ENCODE measurements around the gene MTARC1. TPM values are rescaled to one million over a fixed set of nuclear protein-coding genes. Genes with fewer than 3 reads are reported as not detected.

Gene MTARC1
- total and polyA plus RNA-seq, 2 donors (not counting 1 experiment from before 2014, with no cell fraction given) = 0.49 to 2.9 TPM

GRCh38 chr1:220789532-220790147, 2.9 kb downstream of the MTARC1 start:
- H3K4me2 ChIP-seq (replicated peaks; ENCODE audit: low read depth, low read length, poor library complexity, severe bottlenecking) = no peak overlapping the region
- Mint-ChIP-seq H3K27ac (no peak overlapping the region), H3K27me3 (peaks cover 17% of the 10 kb centered on the region), H3K9me3 (ENCODE audit: insufficient read depth) (no peaks in the 10 kb centered on the region), H3K4me3 (no peak overlapping the region), H3K4me1 (peaks cover 11% of the 10 kb centered on the region)
- no peak overlapping the region for H3K9ac ChIP-seq (ENCODE audit: low read length)
- ATAC-seq (ENCODE audit: low read depth) (no peak), DNase-seq (no peak)
- H3K36me3 ChIP-seq (replicated peaks in 1 of 2; ENCODE audit: control extremely low read depth in 1 of 2, control insufficient read depth in 1 of 2, extremely low read depth in 1 of 2, insufficient read depth in 2 of 2, low read length in 1 of 2) = no peaks in the 10 kb centered on the region
- no CpG with 5 or more reads among the region's 2 CpGs for WGBS (ENCODE audit: insufficient coverage)
- H2AFZ ChIP-seq (ENCODE audit: insufficient read depth, low read depth, low read length, poor library complexity, severe bottlenecking) = no peak overlapping the region
- POLR2A ChIA-PET = no interaction called here
- no peak overlapping the region for H3K27ac ChIP-seq (ENCODE audit: low read length in 2 of 2)
- H4K20me1 ChIP-seq (ENCODE audit: control insufficient read depth, insufficient read depth, low read length, poor library complexity, severe bottlenecking) = no peaks in the 10 kb centered on the region
- TF ChIP-seq EZH2 (IDR thresholded peaks at IDR 0.05; ENCODE audit: borderline replicate concordance, insufficient read depth, low read depth, low read length, poor library complexity, severe bottlenecking) = no peak
- no peak for TF ChIP-seq CTCF (IDR thresholded peaks at IDR 0.05)
- no peak overlapping the region for H3K4me3 ChIP-seq (ENCODE audit: control extremely low read depth in 1 of 5, extremely low read depth in 1 of 5, insufficient read depth in 1 of 5, low read depth in 2 of 5, low read length in 4 of 5)
- no peaks in the 10 kb centered on the region for H3K9me3 ChIP-seq (ENCODE audit: control extremely low read depth in 1 of 3, control insufficient read depth in 2 of 3, insufficient read depth in 1 of 3, low read length in 2 of 3)
- no peaks in the 10 kb centered on the region for H3K79me2 ChIP-seq (ENCODE audit: control insufficient read depth, insufficient read depth, low read length)
- peaks cover 11 to 14% of the 10 kb centered on the region in 2 donors for H3K4me1 ChIP-seq (ENCODE audit: control insufficient read depth in 2 of 2, insufficient read depth in 2 of 2, low read length in 2 of 2)
- H3K27me3 ChIP-seq (replicated peaks in 1 of 4; ENCODE audit: control extremely low read depth in 1 of 4, control insufficient read depth in 3 of 4, insufficient read depth in 4 of 4, low read length in 3 of 4) = peaks cover 0 to 22% (median 10%) of the 10 kb centered on the region in 4 experiments
- intact Hi-C loops (cut with micrococcal nuclease) = no loop called here
- CTCF ChIA-PET = interaction anchor here (1.2 to 2.2 kb wide), 5 partner anchors 11 to 20 kb away, joined by 3 to 8 read pairs (median 5); no protein-coding TSS in a partner anchor

- CTCF ChIA-PET = interaction anchor here (1.2 to 2.2 kb wide), 3 partner anchors 9 to 19 kb away, joined by 5 to 8 read pairs (median 5); no protein-coding TSS in a partner anchor
Observed at GRCh38 chr1:220791285-220791684, 4.6 kb downstream of the MTARC1 start.

More at GRCh38 chr1:220791285-220791684, 4.6 kb downstream of the MTARC1 start:
- H3K4me2 ChIP-seq (replicated peaks; ENCODE audit: low read depth, low read length, poor library complexity, severe bottlenecking) = no peak overlapping the region
- DNase-seq (no peak), ATAC-seq (ENCODE audit: low read depth) (no peak)
- H3K79me2 ChIP-seq (ENCODE audit: control insufficient read depth, insufficient read depth, low read length) = no peaks in the 10 kb centered on the region
- H3K36me3 ChIP-seq (replicated peaks in 1 of 2; ENCODE audit: control extremely low read depth in 1 of 2, control insufficient read depth in 1 of 2, extremely low read depth in 1 of 2, insufficient read depth in 2 of 2, low read length in 1 of 2) = no peaks in the 10 kb centered on the region
- POLR2A ChIA-PET = no interaction called here
- H3K4me1 ChIP-seq (ENCODE audit: control insufficient read depth in 2 of 2, insufficient read depth in 2 of 2, low read length in 2 of 2) = peaks cover 7 to 9% of the 10 kb centered on the region in 2 donors
- TF ChIP-seq CTCF (IDR thresholded peaks at IDR 0.05) (no peak), EZH2 (IDR thresholded peaks at IDR 0.05; ENCODE audit: borderline replicate concordance, insufficient read depth, low read depth, low read length, poor library complexity, severe bottlenecking) (no peak)
- Mint-ChIP-seq H3K4me3 (no peak overlapping the region), H3K9me3 (ENCODE audit: insufficient read depth) (no peaks in the 10 kb centered on the region), H3K27ac (no peak overlapping the region), H3K27me3 (peaks cover 3% of the 10 kb centered on the region), H3K4me1 (peaks cover 5% of the 10 kb centered on the region)
- no peak overlapping the region for H3K9ac ChIP-seq (ENCODE audit: low read length)
- H3K9me3 ChIP-seq (ENCODE audit: control extremely low read depth in 1 of 3, control insufficient read depth in 2 of 3, insufficient read depth in 1 of 3, low read length in 2 of 3) = no peaks in the 10 kb centered on the region
- H3K4me3 ChIP-seq (ENCODE audit: control extremely low read depth in 1 of 5, extremely low read depth in 1 of 5, insufficient read depth in 1 of 5, low read depth in 2 of 5, low read length in 4 of 5) = no peak overlapping the region
- no peak overlapping the region for H2AFZ ChIP-seq (ENCODE audit: insufficient read depth, low read depth, low read length, poor library complexity, severe bottlenecking)
- peaks cover 0 to 10% (median 4%) of the 10 kb centered on the region in 4 experiments for H3K27me3 ChIP-seq (replicated peaks in 1 of 4; ENCODE audit: control extremely low read depth in 1 of 4, control insufficient read depth in 3 of 4, insufficient read depth in 4 of 4, low read length in 3 of 4)
- no peaks in the 10 kb centered on the region for H4K20me1 ChIP-seq (ENCODE audit: control insufficient read depth, insufficient read depth, low read length, poor library complexity, severe bottlenecking)
- no peak overlapping the region for H3K27ac ChIP-seq (ENCODE audit: low read length in 2 of 2)
- 18% methylated on average over 4 of the region's 6 CpGs for WGBS (ENCODE audit: insufficient coverage)
- intact Hi-C loops (cut with micrococcal nuclease) = no loop called here

All from B cell (primary cell).